Epithelial cell of esophagus (primary cell): ENCODE measurements around the gene LCORL.

Experiments used
- DNase-seq: peaks from one replicate; pipeline ENCODE4 v3.0.0; 2010; ENCODE audit warnings: low read depth
- H3K4me3 ChIP-seq: 2 replicates; pipeline ENCODE4 v1.5.1; 2011; ENCODE audit warnings: mild to moderate bottlenecking, low read length, control low read depth
- CTCF ChIP-seq: IDR thresholded peaks from 2 replicates; pipeline ENCODE4 v1.5.1; 2011; ENCODE audit warnings: low read depth, mild to moderate bottlenecking, low read length, control low read depth, inconsistent platforms; ENCODE audit not compliant: insufficient read depth; ENCODE audit errors: missing control alignments

LCORL gene

GRCh38 chr4:17939054-17939453 is 82.5 kb downstream of the LCORL start:
- no peak for TF ChIP-seq CTCF
- H3K4me3 ChIP-seq: no peak overlapping the region
- DNase-seq: no peak

- no peak for DNase-seq
- no peak for TF ChIP-seq CTCF
- H3K4me3 ChIP-seq: no peak overlapping the region
Measured at GRCh38 chr4:17934286-17934685, 87.3 kb downstream of the LCORL start.

GRCh38 chr4:17933126-17933525 is 88.4 kb downstream of the LCORL start:
- TF ChIP-seq CTCF: no peak
- peak; percentile 3 for DNase-seq
- no peak overlapping the region for H3K4me3 ChIP-seq

- DNase-seq: peak; percentile 53
- TF ChIP-seq CTCF: no peak
- H3K4me3 ChIP-seq: no peak overlapping the region
Measured at GRCh38 chr4:17932041-17932440, 89.5 kb downstream of the LCORL start.

- no peak for TF ChIP-seq CTCF
- no peak for DNase-seq
- H3K4me3 ChIP-seq: no peak overlapping the region
Measured at GRCh38 chr4:17930256-17930655, 91.3 kb downstream of the LCORL start.

GRCh38 chr4:17924189-17924588 is 97.4 kb downstream of the LCORL start:
- TF ChIP-seq CTCF: no peak
- H3K4me3 ChIP-seq: no peak overlapping the region
- DNase-seq: no peak

- TF ChIP-seq CTCF: no peak
- DNase-seq: no peak
- no peak overlapping the region for H3K4me3 ChIP-seq
Measured at GRCh38 chr4:17921451-17921850, 100.1 kb downstream of the LCORL start.
